Hepatocyte (in vitro differentiated cells): ENCODE data around the gene ANO6. TPM values are rescaled to one million over a fixed set of nuclear protein-coding genes. Genes with fewer than 3 reads are reported as not detected.

Experiments used
- DNase-seq: peaks from one replicate; pipeline ENCODE4 v3.0.0-alpha.2; 2016; ENCODE audit warnings: low spot score
- H2AFZ ChIP-seq: fragments of 200-600 bp; sonication (generic); 2 replicates; pipeline ENCODE4 v1.6.0; 2016; ENCODE audit warnings: antibody characterized with exemption, mild to moderate bottlenecking
- H3K27ac ChIP-seq: fragments of 200-600 bp; sonication (generic); 2 replicates; pipeline ENCODE4 v1.5.1; 2016; ENCODE audit warnings: mild to moderate bottlenecking
- H3K27me3 ChIP-seq: fragments of 200-600 bp; sonication (generic); 2 replicates; pipeline ENCODE4 v1.6.1; 2016
- H3K36me3 ChIP-seq: fragments of 200-600 bp; sonication (generic); replicated peaks from 2 replicates; pipeline ENCODE4 v1.5.1; 2016; ENCODE audit warnings: low read depth; ENCODE audit not compliant: insufficient read depth
- H3K4me1 ChIP-seq: fragments of 200-600 bp; sonication (generic); 2 replicates; pipeline ENCODE4 v1.5.1; 2016; ENCODE audit warnings: mild to moderate bottlenecking, moderate library complexity; ENCODE audit not compliant: insufficient read depth
- H3K4me2 ChIP-seq: fragments of 200-600 bp; sonication (generic); 2 replicates; pipeline ENCODE4 v1.6.0; 2016
- H3K4me3 ChIP-seq: fragments of 200-600 bp; sonication (generic); 2 replicates; pipeline ENCODE4 v1.5.1; 2016; ENCODE audit warnings: mild to moderate bottlenecking
- H3K79me2 ChIP-seq: fragments of 200-600 bp; sonication (generic); 2 replicates; pipeline ENCODE4 v1.6.0; 2017; ENCODE audit warnings: mild to moderate bottlenecking
- H3K9me2 ChIP-seq: fragments of 200-600 bp; sonication (generic); replicated peaks from 2 replicates; pipeline ENCODE4 v1.6.0; 2017; ENCODE audit warnings: mild to moderate bottlenecking; ENCODE audit not compliant: insufficient read depth
- H3K9me3 ChIP-seq: fragments of 200-600 bp; sonication (generic); 2 replicates; pipeline ENCODE4 v1.5.1; 2016; ENCODE audit warnings: low read depth, mild to moderate bottlenecking
- H4K20me1 ChIP-seq: fragments of 200-600 bp; sonication (generic); 2 replicates; pipeline ENCODE4 v1.6.0; 2016; ENCODE audit warnings: mild to moderate bottlenecking; ENCODE audit not compliant: insufficient read depth, poor library complexity, severe bottlenecking
- EZH2 ChIP-seq: fragments of 200-600 bp; sonication (generic); IDR thresholded peaks from 2 replicates; pipeline ENCODE4 v1.6.1; 2016; ENCODE audit warnings: antibody characterized with exemption, mild to moderate bottlenecking, borderline replicate concordance
- EZH2phosphoT487 ChIP-seq: fragments of 200-600 bp; sonication (generic); IDR thresholded peaks from one replicate; pipeline ENCODE4 v1.6.1; 2018; ENCODE audit warnings: antibody characterized with exemption, mild to moderate bottlenecking, low read depth, moderate library complexity; ENCODE audit not compliant: unreplicated experiment, severe bottlenecking
- WGBS: methylation state at CpG from one replicate; pipeline ENCODE4 v1.1.6; 2016; ENCODE audit warnings: low lambda C conversion rate; ENCODE audit errors: missing lambda C conversion rate; 5-methylcytosine and 5-hydroxymethylcytosine counted together
- polyA plus RNA-seq: library from polyadenylated mRNA; unstranded; fragments of >200 nt; fragmentation: Nextera tagmentation; extraction: Ambion mirVana; gene quantifications from 2 replicates; pipeline ENCODE4 v1.2.1, GENCODE V29; 2016
- total RNA-seq: library from RNA; depleted of rRNA; stranded (reverse); fragments of >200 nt; gene quantifications from 2 replicates; pipeline ENCODE4 v1.2.3, GENCODE V29; 2014
- TF ChIP-seq, protein P1 (sequence below): fragments of 200-600 bp; sonication (generic); IDR thresholded peaks from 2 replicates; pipeline ENCODE4 v1.5.1; 2016; ENCODE audit warnings: antibody characterized with exemption, mild to moderate bottlenecking; ENCODE audit not compliant: poor library complexity

The ANO6 gene
- total and polyA plus RNA-seq, 2 experiments from 2014 or later, result 50.4 to 82.2 TPM

DNA sequence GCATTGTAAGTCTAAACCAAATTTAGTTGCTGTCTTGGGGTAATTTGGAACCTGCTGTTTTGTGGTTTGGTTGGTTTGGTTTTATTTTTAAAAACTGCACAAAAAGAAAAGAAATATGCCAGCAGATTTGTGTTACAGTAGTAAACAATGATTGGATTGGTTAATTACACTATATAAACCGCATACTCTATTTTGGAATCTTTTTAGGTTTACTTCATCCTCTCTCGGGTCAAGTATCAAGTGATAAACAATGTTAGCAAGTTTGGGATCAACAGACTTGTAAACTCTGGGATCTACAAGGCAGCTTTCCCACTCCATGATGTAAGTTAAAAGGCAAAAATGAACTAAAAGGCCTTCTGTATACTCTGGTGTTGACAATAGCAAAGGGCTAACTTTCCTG is 132.4 kb downstream of the ANO6 start:
- WGBS, result 77% methylated on average over 2 of the region's 2 CpGs
- Histone ChIP-seq H3K79me2 (peaks cover 6% of the 10 kb centered on the region), H3K4me1 (peaks cover 3% of the 10 kb centered on the region), H3K36me3 (no peaks in the 10 kb centered on the region), H2AFZ (no peak overlapping the region), H3K4me2 (no peak overlapping the region), H3K9me3 (no peaks in the 10 kb centered on the region), H3K4me3 (no peak overlapping the region), H3K27ac (no peak overlapping the region), H4K20me1 (no peaks in the 10 kb centered on the region), H3K27me3 (no peaks in the 10 kb centered on the region), H3K9me2 (no peaks in the 10 kb centered on the region)
- DNase-seq, result no peak
- no peak for TF ChIP-seq EZH2
- TF ChIP-seq, protein P1, sequence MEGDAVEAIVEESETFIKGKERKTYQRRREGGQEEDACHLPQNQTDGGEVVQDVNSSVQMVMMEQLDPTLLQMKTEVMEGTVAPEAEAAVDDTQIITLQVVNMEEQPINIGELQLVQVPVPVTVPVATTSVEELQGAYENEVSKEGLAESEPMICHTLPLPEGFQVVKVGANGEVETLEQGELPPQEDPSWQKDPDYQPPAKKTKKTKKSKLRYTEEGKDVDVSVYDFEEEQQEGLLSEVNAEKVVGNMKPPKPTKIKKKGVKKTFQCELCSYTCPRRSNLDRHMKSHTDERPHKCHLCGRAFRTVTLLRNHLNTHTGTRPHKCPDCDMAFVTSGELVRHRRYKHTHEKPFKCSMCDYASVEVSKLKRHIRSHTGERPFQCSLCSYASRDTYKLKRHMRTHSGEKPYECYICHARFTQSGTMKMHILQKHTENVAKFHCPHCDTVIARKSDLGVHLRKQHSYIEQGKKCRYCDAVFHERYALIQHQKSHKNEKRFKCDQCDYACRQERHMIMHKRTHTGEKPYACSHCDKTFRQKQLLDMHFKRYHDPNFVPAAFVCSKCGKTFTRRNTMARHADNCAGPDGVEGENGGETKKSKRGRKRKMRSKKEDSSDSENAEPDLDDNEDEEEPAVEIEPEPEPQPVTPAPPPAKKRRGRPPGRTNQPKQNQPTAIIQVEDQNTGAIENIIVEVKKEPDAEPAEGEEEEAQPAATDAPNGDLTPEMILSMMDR, result no peak
- TF ChIP-seq EZH2phosphoT487, result no peak

DNA sequence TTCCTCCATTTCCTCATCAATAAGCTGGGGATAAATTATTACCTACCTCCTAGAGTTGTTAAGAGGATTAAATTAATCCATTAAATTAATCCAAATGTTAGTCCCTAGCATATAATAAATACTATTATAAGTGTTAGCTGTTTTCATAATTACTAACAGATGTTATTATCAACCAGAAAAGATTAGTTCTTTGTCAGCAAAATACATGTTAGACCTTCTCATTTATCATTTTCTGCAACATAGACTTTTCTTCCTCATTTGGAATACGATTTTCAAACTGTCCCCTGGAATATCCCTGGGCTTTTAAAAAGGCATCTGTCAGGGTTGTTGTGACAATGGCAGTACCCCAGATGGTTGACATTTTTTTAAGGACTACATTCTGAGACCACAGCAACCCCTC is 133.1 kb downstream of the ANO6 start:
- no peaks in the 10 kb centered on the region for H3K36me3 ChIP-seq
- no peak overlapping the region for H3K27ac ChIP-seq
- H3K79me2 ChIP-seq, result peaks cover 6% of the 10 kb centered on the region
- WGBS, result 84% methylated on average over 1 of the region's 1 CpG
- H3K27me3 ChIP-seq, result no peaks in the 10 kb centered on the region
- peaks cover 8% of the 10 kb centered on the region for H3K4me1 ChIP-seq
- H3K4me2 ChIP-seq, result no peak overlapping the region
- no peak for DNase-seq
- H3K4me3 ChIP-seq, result no peak overlapping the region
- H4K20me1 ChIP-seq, result no peaks in the 10 kb centered on the region
- H2AFZ ChIP-seq, result no peak overlapping the region
- TF ChIP-seq EZH2, result no peak
- TF ChIP-seq EZH2phosphoT487, result no peak
- TF ChIP-seq, protein P1, result no peak
- H3K9me3 ChIP-seq, result no peaks in the 10 kb centered on the region
- H3K9me2 ChIP-seq, result no peaks in the 10 kb centered on the region

DNA sequence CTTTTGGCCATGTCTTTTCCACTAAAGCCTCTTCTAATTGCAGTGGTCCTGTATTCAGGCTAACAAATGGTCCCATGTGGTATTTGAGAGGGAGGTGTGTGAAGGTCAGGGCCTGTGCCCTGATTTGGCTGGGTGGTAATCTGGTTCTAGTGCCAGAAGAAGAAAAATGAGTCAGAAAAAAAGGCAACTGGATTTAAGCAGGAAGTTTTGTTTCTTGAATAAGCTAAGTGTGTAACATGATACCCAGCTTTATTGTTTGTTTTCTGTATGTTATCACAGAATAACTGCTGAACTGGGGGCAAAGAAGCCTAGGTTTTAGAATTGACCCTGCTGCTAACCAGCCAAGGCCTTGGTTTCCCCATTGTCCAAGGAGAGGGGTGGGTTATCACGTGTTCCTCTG is 134.0 kb downstream of the ANO6 start:
- 100% methylated on average over 1 of the region's 1 CpG for WGBS
- Histone ChIP-seq H3K9me3 (no peaks in the 10 kb centered on the region), H3K27me3 (no peaks in the 10 kb centered on the region), H2AFZ (no peak overlapping the region), H3K4me3 (no peak overlapping the region), H3K4me2 (no peak overlapping the region), H3K27ac (no peak overlapping the region), H3K4me1 (peaks cover 13% of the 10 kb centered on the region), H3K36me3 (no peaks in the 10 kb centered on the region), H4K20me1 (no peaks in the 10 kb centered on the region), H3K9me2 (no peaks in the 10 kb centered on the region), H3K79me2 (peaks cover 6% of the 10 kb centered on the region)
- TF ChIP-seq EZH2, result no peak
- no peak for TF ChIP-seq EZH2phosphoT487
- TF ChIP-seq, protein P1, result no peak
- DNase-seq, result no peak

DNA sequence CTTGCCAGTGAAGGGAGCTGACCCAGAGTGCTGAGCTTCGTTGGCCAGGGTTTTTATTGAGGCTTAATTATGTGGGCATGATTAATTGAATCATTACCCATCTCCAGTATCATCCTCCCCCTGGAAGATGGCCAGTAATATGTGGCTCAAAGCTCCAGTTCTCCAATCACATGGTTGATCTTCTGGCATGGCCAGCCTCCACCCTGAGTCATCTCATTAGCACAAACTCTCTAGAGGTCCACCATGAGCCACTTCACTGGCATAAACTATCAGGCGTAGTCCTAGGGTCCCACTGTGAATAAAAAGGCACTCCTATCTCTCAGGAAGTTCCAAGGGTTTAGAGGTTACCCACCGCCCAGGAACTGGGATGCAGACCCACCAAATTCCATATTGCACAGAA is 135.0 kb downstream of the ANO6 start:
- no peaks in the 10 kb centered on the region for H3K27me3 ChIP-seq
- TF ChIP-seq EZH2 (no peak), EZH2phosphoT487 (no peak)
- TF ChIP-seq, protein P1, result no peak
- DNase-seq, result no peak
- no peaks in the 10 kb centered on the region for H3K9me3 ChIP-seq
- no peak overlapping the region for H3K4me3 ChIP-seq
- H3K4me2 ChIP-seq, result no peak overlapping the region
- H3K79me2 ChIP-seq, result peaks cover 6% of the 10 kb centered on the region
- peaks cover 22% of the 10 kb centered on the region for H3K4me1 ChIP-seq
- no peaks in the 10 kb centered on the region for H3K9me2 ChIP-seq
- no peaks in the 10 kb centered on the region for H4K20me1 ChIP-seq
- H3K36me3 ChIP-seq, result no peaks in the 10 kb centered on the region
- WGBS, result 96% methylated on average over 3 of the region's 3 CpGs
- H3K27ac ChIP-seq, result no peak overlapping the region
- H2AFZ ChIP-seq, result no peak overlapping the region
